ENCODE data around the gene CHEK2. TPM values are rescaled to one million over a fixed set of nuclear protein-coding genes. Genes with fewer than 3 reads are reported as not detected.

CHEK2 gene
- total and polyA plus RNA-seq, 2 of the 4 experiments (the other 2 are of a cell fraction): 9.9 to 16.1 TPM

DNA sequence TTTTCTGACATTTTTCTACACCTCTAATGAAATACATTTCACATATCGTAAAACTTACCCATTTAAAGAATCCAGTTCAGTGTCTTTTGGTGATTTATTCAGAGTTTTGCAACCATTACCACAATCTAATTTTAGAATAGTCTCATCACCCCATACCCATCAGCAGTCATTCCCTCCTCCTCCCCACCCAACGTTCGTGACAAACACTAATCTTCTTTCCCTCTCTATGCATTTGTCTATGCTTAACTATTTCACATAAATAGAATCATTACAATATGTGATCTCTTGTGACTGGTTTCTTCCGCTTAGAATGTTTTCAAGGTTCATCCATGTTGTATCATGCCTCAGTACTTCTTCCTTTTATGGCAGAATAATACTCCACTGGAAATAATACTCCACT, 71.5 kb downstream of the CHEK2 start:
- 100% methylated on average over 2 of the region's 4 CpGs; no CpG with 5 or more reads in 1 of the 2 experiments for WGBS, 2 experiments (ENCODE audit: extremely low coverage in 2 of 2, insufficient read length in 1 of 2)
- Histone ChIP-seq H2AK5ac (ENCODE audit: low read depth, low read length) (no peak overlapping the region), H2BK5ac (ENCODE audit: low read depth, low read length, poor library complexity, severe bottlenecking) (no peak overlapping the region), H3K9ac (ENCODE audit: low read depth, low read length) (no peak overlapping the region), H3K23ac (ENCODE audit: low read depth, low read length) (no peak overlapping the region), H3K27ac (ENCODE audit: insufficient read depth, low read length) (no peak overlapping the region), H2AFZ (replicated peaks; ENCODE audit: low read length, poor library complexity) (no peak overlapping the region), H3K9me1 (ENCODE audit: insufficient read depth, low read length) (no peaks in the 10 kb centered on the region), H4K20me1 (ENCODE audit: insufficient read depth, low read length) (peaks cover 4% of the 10 kb centered on the region; the same call in 1 of the 2 replicates), H3K18ac (ENCODE audit: low read depth, low read length) (no peak overlapping the region), H3K79me1 (ENCODE audit: low read depth in 1 of 2, low read length in 2 of 2) (peaks cover 0 to 4% of the 10 kb centered on the region in 2 experiments; a peak in 2 of 4 replicates), H4K5ac (ENCODE audit: low read depth, low read length) (no peak overlapping the region), H3K4ac (ENCODE audit: low read depth, low read length) (no peak overlapping the region), H2BK15ac (ENCODE audit: low read depth, low read length) (no peak overlapping the region), H2BK20ac (ENCODE audit: low read depth, low read length) (no peak overlapping the region), H3K14ac (replicated peaks; ENCODE audit: low read depth, low read length) (no peak overlapping the region), H3K4me1 (ENCODE audit: control insufficient read depth, insufficient read depth, low read length) (peaks cover 1% of the 10 kb centered on the region; the same call in 1 of the 2 replicates), H3K56ac (ENCODE audit: extremely low read depth, insufficient read depth, low read length) (no peak overlapping the region), H3K4me3 (ENCODE audit: insufficient read depth, low read depth, low read length) (no peak overlapping the region), H4K8ac (ENCODE audit: low read depth in 2 of 2, low read length in 2 of 2) (no peak overlapping the region), H2AK9ac (replicated peaks; ENCODE audit: low read depth, low read length, poor library complexity) (no peak overlapping the region), H3K27me3 (ENCODE audit: control insufficient read depth, insufficient read depth, low read length) (no peaks in the 10 kb centered on the region), H3K4me2 (ENCODE audit: low read depth, low read length) (no peak overlapping the region), H2BK120ac (ENCODE audit: low read depth, low read length) (no peak overlapping the region), H3K9me3 (ENCODE audit: control insufficient read depth, insufficient read depth, low read length) (peaks cover 5% of the 10 kb centered on the region; the same call in 1 of the 2 replicates), H3K36me3 (ENCODE audit: control insufficient read depth, insufficient read depth, low read length) (no peaks in the 10 kb centered on the region), H4K91ac (ENCODE audit: insufficient read depth, low read depth, low read length) (no peak overlapping the region)
- intact Hi-C loops (cut with micrococcal nuclease) (no loop called here), in situ Hi-C loops (cut with MboI; ENCODE audit: low sequenced_read_pairs) (no loop called here), dilution Hi-C loops (cut with HindIII; ENCODE audit: low sequenced_read_pairs, unreplicated experiment) (no loop called here)
- BruUV-seq (replicated peaks): no TSS peak
- TF ChIP-seq RCOR1 (IDR thresholded peaks at IDR 0.05; ENCODE audit: insufficient replicate concordance, low read length) (no peak), CHD1 (IDR thresholded peaks at IDR 0.05; ENCODE audit: low read depth, low read length) (no peak), BHLHE40 (IDR thresholded peaks at IDR 0.05; ENCODE audit: low read depth, low read length) (no peak), POLR2A (IDR thresholded peaks at IDR 0.05; ENCODE audit: low read depth, low read length) (no peak), MAZ (IDR thresholded peaks at IDR 0.05; ENCODE audit: borderline replicate concordance, low read depth, low read length) (no peak), MXI1 (IDR thresholded peaks at IDR 0.05; ENCODE audit: borderline replicate concordance, low read depth, low read length) (no peak), RAD21 (IDR thresholded peaks at IDR 0.05; ENCODE audit: low read length) (no peak), MAFK (IDR thresholded peaks at IDR 0.05; ENCODE audit: low read depth, low read length) (no peak)
- TF ChIP-seq, protein P1, sequence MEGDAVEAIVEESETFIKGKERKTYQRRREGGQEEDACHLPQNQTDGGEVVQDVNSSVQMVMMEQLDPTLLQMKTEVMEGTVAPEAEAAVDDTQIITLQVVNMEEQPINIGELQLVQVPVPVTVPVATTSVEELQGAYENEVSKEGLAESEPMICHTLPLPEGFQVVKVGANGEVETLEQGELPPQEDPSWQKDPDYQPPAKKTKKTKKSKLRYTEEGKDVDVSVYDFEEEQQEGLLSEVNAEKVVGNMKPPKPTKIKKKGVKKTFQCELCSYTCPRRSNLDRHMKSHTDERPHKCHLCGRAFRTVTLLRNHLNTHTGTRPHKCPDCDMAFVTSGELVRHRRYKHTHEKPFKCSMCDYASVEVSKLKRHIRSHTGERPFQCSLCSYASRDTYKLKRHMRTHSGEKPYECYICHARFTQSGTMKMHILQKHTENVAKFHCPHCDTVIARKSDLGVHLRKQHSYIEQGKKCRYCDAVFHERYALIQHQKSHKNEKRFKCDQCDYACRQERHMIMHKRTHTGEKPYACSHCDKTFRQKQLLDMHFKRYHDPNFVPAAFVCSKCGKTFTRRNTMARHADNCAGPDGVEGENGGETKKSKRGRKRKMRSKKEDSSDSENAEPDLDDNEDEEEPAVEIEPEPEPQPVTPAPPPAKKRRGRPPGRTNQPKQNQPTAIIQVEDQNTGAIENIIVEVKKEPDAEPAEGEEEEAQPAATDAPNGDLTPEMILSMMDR (conservative IDR thresholded peaks at IDR 0.05; ENCODE audit: low read depth, low read length): no peak
- TF ChIP-seq, protein P2, sequence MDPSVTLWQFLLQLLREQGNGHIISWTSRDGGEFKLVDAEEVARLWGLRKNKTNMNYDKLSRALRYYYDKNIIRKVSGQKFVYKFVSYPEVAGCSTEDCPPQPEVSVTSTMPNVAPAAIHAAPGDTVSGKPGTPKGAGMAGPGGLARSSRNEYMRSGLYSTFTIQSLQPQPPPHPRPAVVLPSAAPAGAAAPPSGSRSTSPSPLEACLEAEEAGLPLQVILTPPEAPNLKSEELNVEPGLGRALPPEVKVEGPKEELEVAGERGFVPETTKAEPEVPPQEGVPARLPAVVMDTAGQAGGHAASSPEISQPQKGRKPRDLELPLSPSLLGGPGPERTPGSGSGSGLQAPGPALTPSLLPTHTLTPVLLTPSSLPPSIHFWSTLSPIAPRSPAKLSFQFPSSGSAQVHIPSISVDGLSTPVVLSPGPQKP (IDR thresholded peaks at IDR 0.05; ENCODE audit: borderline replicate concordance, low read depth, low read length): no peak
- ATAC-seq (ENCODE audit: low read depth) (no peak), DNase-seq (no peak)
- CTCF ChIA-PET: no interaction called here
- POLR2A ChIA-PET (ENCODE audit: unreplicated experiment): no interaction called here
